DOHH2 (cell line): ENCODE data around the gene CLTCL1.

Experiments used
- H3F3A ChIP-seq: fragments of 200-600 bp; sonication (generic), shearing (Covaris generic); 2 replicates; pipeline ENCODE4 v1.6.0; 2016; ENCODE audit warnings: antibody characterized with exemption, mild to moderate bottlenecking; ENCODE audit not compliant: control insufficient read depth, insufficient read depth
- H3K27ac ChIP-seq: fragments of 200-600 bp; sonication (generic); 2 replicates; pipeline ENCODE4 v1.5.1; 2014; ENCODE audit warnings: low read depth, mild to moderate bottlenecking, low read length, moderate library complexity
- H3K27me3 ChIP-seq: fragments of 200-600 bp; sonication (generic); 2 replicates; pipeline ENCODE4 v1.6.1; 2014; ENCODE audit warnings: mild to moderate bottlenecking, low read length, mixed read lengths; ENCODE audit not compliant: control insufficient read depth
- H3K36me3 ChIP-seq: fragments of 200-600 bp; sonication (generic); 2 replicates; pipeline ENCODE4 v1.6.1; 2014; ENCODE audit warnings: mild to moderate bottlenecking, low read length, moderate library complexity, mixed read lengths; ENCODE audit not compliant: control insufficient read depth
- H3K4me1 ChIP-seq: fragments of 200-600 bp; sonication (generic); 2 replicates; pipeline ENCODE4 v1.6.1; 2014; ENCODE audit warnings: mild to moderate bottlenecking, low read length, mixed read lengths; ENCODE audit not compliant: control insufficient read depth
- H3K4me2 ChIP-seq: fragments of 200-600 bp; sonication (generic); 2 replicates; pipeline ENCODE4 v1.6.0; 2014; ENCODE audit warnings: mild to moderate bottlenecking, low read length, moderate library complexity
- H3K4me3 ChIP-seq: fragments of 200-600 bp; sonication (generic); 2 replicates; pipeline ENCODE4 v1.5.1; 2014; ENCODE audit warnings: mild to moderate bottlenecking, low read length, mixed read lengths
- H3K79me2 ChIP-seq: fragments of 200-600 bp; sonication (generic); 2 replicates; pipeline ENCODE4 v1.6.1; 2014; ENCODE audit warnings: mild to moderate bottlenecking, low read length, mixed read lengths; ENCODE audit not compliant: control insufficient read depth
- H3K9me2 ChIP-seq: fragments of 200-600 bp; sonication (generic); replicated peaks from 2 replicates; pipeline ENCODE4 v1.6.1; 2014; ENCODE audit warnings: mild to moderate bottlenecking, low read length, mixed read lengths; ENCODE audit not compliant: control insufficient read depth
- H3K9me3 ChIP-seq: fragments of 200-600 bp; sonication (generic); 2 replicates; pipeline ENCODE4 v1.6.1; 2014; ENCODE audit warnings: antibody characterized with exemption, low read length, mixed read lengths; ENCODE audit not compliant: control insufficient read depth, insufficient read depth
- H4K20me1 ChIP-seq: fragments of 200-600 bp; sonication (generic); 2 replicates; pipeline ENCODE4 v1.6.0; 2014; ENCODE audit warnings: low read depth, mild to moderate bottlenecking, antibody characterized with exemption, low read length, moderate library complexity; ENCODE audit not compliant: control insufficient read depth, insufficient read depth
- CTCF ChIP-seq: fragments of 200-600 bp; sonication (generic); IDR thresholded peaks from one replicate; pipeline ENCODE4 v1.5.1; 2014; ENCODE audit warnings: antibody characterized with exemption, mild to moderate bottlenecking, low read depth, low read length; ENCODE audit not compliant: poor library complexity, severe bottlenecking
- EZH2phosphoT487 ChIP-seq: fragments of 200-600 bp; sonication (generic); IDR thresholded peaks from 2 replicates; pipeline ENCODE4 v1.6.1; 2017; ENCODE audit warnings: borderline replicate concordance, mild to moderate bottlenecking, antibody characterized with exemption, low read length, moderate library complexity, mixed read lengths

CLTCL1 gene

GRCh38 chr22:19174106-19175025 is 117.2 kb downstream of the CLTCL1 start:
- Histone ChIP-seq H4K20me1 (peaks cover 10% of the 10 kb centered on the region; the same call in 1 of the 2 replicates), H3K36me3 (peaks cover 56% of the 10 kb centered on the region), H3K9me3 (no peaks in the 10 kb centered on the region), H3K27me3 (peaks cover 7% of the 10 kb centered on the region), H3K4me2 (peak overlapping the region; percentile 99), H3K9me2 (no peaks in the 10 kb centered on the region), H3K27ac (peak overlapping the region; percentile 63), H3K4me1 (peaks cover 59% of the 10 kb centered on the region), H3K4me3 (peak overlapping the region; percentile 84), H3K79me2 (peaks cover 80% of the 10 kb centered on the region), H3F3A (peaks cover 8% of the 10 kb centered on the region)
- TF ChIP-seq CTCF (no peak), EZH2phosphoT487 (no peak)

DNA sequence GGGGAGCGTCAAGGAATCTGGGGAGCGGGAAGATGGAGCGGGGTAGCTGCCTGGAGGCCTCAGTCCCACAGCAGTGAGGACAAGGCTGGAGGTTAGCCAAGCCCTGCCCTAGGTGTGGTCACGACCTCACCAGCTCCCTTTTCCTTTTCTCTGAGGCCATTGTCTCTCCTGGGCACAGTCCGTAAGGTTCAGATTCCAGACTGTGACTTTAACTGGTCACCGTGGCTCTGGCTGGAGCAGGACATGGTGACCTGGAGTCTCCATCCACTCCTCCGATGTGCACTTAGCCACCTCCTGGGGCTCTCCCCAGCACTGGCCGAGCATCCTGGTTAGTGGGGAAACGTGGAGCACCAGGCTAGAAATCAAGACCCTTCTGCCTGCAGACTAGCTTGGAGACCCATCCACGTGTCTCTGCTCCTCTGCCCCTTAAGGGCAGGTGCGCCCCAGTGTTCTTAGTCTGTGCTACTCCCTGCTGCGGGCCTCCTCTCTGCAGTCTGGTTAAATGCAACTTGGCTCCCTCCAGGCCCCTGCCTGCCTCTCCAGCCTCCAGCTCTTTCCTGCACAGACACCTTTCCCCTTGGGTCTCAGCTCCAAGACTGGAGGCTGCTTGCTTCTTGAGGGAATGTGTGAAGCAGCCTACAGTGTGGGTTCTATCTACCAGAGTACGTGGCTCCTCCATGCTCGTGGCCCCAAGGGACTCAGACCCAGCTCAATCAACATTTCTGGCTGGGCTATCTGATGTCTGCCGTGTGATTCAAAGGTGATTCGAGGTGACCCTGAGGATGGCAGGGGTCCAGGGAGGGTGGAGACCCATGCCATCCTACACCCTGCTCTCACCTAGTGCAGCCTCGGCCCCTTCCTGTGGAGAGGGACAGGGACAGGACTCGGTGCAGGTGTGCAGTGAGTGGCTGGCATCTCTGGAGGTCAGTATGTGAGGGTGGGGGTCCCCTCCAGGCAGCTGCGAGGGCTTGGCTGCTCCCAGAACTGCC is 118.2 kb downstream of the CLTCL1 start:
- peaks cover 8% of the 10 kb centered on the region for H3F3A ChIP-seq
- peak overlapping the region; percentile 63 for H3K27ac ChIP-seq
- H3K4me3 ChIP-seq = peak overlapping the region; percentile 84
- peaks cover 80% of the 10 kb centered on the region for H3K79me2 ChIP-seq
- peaks cover 10% of the 10 kb centered on the region; the same call in 1 of the 2 replicates for H4K20me1 ChIP-seq
- H3K4me1 ChIP-seq = peaks cover 55% of the 10 kb centered on the region
- no peak for TF ChIP-seq CTCF
- no peak for TF ChIP-seq EZH2phosphoT487
- peak overlapping the region; percentile 99 for H3K4me2 ChIP-seq
- no peaks in the 10 kb centered on the region for H3K9me2 ChIP-seq
- H3K9me3 ChIP-seq = no peaks in the 10 kb centered on the region
- H3K27me3 ChIP-seq = peaks cover 17% of the 10 kb centered on the region
- peaks cover 56% of the 10 kb centered on the region for H3K36me3 ChIP-seq

DNA sequence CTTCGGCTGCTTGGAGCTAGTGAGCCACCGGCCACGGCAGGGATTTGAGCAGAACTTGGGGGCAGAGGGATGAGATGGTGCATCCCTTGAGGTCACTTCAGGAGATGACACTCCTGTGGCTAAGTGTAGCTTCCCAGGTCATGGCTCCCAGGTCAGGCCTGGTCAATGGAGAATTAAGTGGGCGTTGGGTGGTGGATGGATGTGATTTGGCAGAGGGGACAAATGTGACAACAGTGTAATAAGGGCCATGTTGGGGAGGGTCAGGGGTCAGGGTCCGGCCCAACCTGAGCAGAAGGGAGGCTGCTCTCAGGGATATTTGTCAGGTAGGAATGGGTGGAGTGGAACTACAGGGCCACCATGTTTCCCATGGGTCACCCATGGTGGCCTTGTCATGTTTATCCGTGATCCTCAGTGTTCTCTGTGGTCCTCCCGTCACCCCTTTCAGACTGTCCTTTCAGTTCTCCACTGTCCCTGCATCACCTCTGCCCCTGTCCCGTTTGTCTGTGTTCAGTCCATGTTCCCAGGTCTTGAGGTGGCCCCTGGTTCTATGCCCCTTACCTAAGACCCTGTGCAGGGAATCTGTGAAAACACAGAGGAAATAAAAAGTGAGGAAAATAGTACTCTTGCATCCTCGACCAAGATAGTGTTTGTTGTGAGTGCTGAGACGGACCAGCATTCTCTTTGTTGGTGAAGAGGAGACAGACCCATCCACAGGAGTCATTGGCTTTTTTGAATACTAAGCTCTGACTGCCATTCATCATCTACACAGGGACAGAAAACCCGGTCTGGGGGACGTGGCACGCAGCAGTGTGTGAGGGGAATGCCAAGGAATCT is 119.1 kb downstream of the CLTCL1 start:
- peak overlapping the region; percentile 99 for H3K4me2 ChIP-seq
- peaks cover 51% of the 10 kb centered on the region for H3K4me1 ChIP-seq
- H3K27me3 ChIP-seq = peaks cover 26% of the 10 kb centered on the region
- peak overlapping the region; percentile 84 for H3K4me3 ChIP-seq
- TF ChIP-seq EZH2phosphoT487 (no peak), CTCF (no peak)
- H3K36me3 ChIP-seq = peaks cover 53% of the 10 kb centered on the region
- H3K27ac ChIP-seq = peak overlapping the region; percentile 34
- H3K9me3 ChIP-seq = no peaks in the 10 kb centered on the region
- no peaks in the 10 kb centered on the region for H3K9me2 ChIP-seq
- H3F3A ChIP-seq = peaks cover 8% of the 10 kb centered on the region
- H3K79me2 ChIP-seq = peaks cover 71% of the 10 kb centered on the region
- peaks cover 10% of the 10 kb centered on the region; the same call in 1 of the 2 replicates for H4K20me1 ChIP-seq
